ENCODE results near the gene NOP56.

- TF ChIP-seq CTCF (IDR thresholded peaks at IDR 0.05) (no peak), EZH2 (IDR thresholded peaks at IDR 0.05; ENCODE audit: borderline replicate concordance, insufficient read depth, low read depth, low read length, poor library complexity, severe bottlenecking) (no peak)
Observed at GRCh38 chr20:2653556-2654383, 1.3 kb downstream of the NOP56 start.

All from B cell (primary cell).